NCI-H748 treated with DMSO at 0.1 percent for 48 hours (cell line): Measurements from ENCODE around the gene TNFRSF12A.

Source experiments
- DNase-seq: peaks from one replicate; lab custom pipeline; 2025; lab: John Stamatoyannopoulos, UW

The TNFRSF12A gene

DNA sequence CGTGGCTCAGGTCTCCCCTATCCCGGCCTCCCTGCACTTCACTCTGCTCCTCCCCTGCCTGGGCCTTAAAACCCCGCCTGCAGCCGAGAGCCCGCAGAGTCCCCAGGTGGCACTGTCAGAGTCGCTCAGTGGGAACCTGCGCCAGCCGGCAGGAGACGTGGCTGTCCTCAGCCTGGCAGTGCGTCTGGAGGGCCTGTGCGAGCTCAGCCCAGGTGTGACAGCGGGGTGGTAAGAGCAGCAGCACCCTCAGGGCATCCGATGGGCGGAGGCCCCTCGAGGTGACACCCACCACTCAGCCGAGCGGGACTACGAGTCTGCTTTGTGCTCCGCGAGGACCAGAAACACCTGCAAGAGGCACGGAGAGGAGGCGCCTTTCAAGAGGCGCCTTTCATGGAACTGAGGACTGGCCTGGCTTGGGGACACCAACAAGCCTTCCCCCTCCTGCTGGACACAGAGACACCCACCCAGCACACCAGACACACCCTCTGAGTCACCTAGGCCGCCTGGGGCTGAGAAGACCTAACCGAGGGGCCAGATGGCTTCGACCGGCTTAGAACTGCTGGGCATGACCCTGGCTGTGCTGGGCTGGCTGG is 7.2 kb upstream of the TNFRSF12A start, which contains the start of gene CLDN9:
Gene CLDN9, plus strand, starts transcription at position 96 of the 593 bp plus-strand sequence. Its CDS starts 440 bp downstream, at position 536.
- DNase-seq = no peak

DNA sequence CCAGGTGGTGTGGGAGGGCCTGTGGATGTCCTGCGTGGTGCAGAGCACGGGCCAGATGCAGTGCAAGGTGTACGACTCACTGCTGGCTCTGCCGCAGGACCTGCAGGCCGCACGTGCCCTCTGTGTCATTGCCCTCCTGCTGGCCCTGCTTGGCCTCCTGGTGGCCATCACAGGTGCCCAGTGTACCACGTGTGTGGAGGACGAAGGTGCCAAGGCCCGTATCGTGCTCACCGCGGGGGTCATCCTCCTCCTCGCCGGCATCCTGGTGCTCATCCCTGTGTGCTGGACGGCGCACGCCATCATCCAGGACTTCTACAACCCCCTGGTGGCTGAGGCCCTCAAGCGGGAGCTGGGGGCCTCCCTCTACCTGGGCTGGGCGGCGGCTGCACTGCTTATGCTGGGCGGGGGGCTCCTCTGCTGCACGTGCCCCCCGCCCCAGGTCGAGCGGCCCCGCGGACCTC is 6.6 kb upstream of the TNFRSF12A start:
- DNase-seq = no peak

DNA sequence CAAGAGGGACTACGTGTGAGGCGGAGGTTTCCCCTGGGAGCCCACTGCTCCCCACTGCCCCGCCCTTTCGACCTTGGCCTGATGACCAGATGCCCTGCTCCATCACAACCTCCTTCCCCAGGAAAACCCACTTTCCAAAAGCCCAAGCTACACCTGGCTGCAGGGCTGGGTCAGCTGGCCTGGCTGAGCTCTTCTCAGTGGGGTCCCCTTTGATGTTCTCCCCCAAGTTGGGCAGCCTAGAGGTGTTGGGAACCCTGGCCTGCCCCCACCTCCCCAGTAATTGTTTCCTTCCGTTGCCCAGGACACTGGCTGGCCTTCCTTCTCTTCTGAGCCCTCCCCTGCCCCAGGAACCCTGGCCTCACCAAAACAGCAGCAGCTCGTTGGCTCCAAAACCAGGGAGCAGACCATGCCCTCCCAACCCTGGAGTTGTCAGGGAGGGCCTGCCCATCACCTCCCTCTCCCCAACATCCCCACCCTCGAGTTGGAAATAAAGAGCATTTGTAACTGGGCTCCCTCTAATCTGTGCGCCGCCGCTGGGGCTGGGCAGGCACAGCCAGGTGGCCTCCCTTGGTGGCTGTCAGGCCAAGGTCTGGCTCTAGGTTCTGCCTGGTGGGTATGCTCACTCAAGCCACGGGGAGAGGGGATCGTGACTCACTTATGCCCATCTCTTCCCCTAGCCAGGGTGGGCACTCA is 6.0 kb upstream of the TNFRSF12A start:
- DNase-seq = no peak

DNA sequence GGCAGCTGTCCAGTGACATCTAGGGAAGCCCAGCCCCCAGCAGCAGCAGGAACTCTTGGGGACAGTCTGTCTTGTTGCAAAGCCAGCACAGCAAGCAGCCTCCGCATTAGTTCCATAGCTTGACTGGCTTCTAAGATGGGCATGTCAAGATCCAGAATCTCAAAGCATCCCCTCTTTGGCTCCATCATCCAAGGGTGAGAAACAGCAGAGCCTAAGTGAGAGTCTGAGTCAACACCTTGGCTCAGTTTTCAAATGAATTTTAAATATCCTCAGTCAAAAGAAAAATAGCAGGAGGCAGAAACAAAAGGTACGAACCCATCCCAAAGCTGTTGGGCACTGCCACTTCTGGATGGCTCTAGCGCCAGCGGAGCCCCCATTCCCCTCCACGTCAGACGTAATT is 5.2 kb upstream of the TNFRSF12A start:
- no peak for DNase-seq

DNA sequence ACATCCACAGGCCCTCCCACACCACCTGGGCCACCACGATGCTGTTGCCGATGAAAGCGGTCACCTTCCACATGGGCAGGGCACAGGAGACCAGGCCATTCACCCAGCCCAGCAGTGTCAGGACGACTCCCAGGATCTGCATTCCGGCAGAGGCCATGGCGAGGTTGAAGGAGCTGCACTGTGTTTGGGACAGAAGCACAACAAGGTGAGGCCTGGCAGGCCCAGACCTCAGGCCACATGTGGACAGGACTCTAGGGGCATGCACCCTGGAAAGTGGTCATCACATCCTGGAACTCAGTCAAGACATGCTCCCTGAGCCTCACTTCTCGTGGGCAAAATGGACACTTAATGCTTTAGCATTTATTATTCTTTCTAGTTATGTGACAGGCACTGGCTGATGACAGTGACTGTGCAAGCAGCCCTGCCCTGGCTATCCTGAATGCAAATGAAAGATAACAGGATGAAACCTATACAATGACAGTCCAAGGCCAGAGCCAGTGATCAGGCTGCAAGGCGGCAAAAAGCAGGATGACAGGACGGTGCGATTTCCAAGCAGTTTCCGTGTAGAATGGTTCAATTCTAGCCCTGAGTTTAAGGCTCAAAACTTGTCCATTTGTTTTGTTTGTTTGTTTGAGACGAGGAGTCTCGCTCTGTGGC is 4.2 kb upstream of the TNFRSF12A start:
- DNase-seq = no peak

DNA sequence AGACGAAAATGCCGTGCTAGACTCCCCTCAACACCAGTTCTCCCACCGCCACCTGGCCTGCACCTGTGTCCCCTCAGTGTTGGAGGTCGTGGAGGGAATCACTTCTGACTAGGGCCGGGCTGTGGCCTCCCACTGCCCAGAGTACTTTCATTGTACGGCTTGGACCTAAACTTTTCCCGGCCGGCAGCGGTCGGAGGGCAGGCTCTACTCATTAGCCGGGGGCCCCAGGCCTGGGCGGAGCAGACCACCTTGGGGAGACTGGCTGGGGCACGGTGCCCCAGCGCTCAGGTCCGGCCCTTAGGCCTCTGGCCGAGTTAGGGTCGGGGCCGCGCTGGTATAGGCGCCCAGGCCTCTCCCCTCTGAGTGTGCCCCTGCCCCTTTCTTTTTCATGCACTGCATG is 2.8 kb upstream of the TNFRSF12A start:
- no peak for DNase-seq

DNA sequence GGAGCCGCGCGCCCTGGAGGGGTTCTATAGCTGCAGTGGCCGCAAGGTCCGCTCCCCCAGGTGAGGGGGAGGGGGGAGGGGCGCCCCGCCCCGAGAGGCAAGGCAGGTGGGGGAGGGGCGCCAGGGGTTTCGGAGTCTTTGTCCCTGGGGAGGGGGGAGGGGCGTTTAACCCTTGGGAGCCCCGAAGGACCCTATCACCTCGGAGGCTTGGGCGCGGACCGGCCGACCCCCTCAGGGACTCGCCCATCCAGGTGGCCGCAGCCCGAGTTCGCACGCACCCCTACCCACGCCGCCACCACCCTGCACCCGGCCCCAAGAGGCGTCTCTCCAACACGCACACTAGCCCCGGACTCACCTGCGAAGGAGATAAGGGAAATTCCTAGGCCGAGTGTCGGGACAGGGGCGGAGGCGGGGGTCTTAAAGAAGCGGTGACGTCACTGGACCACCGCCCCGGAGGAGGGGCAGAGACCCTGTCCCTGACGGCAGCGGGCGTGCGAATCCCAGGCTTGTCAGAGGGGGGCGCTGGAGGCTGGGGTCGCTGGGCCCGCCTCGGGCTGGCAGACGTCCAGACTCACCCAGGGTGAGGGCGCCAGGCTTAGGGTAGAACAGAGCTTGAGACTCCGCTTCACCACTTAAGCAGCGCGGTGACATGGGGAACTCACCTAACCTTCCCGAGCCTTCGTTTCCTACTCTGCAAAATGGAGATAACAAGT is 2.2 kb upstream of the TNFRSF12A start, which contains the start of gene CLDN6:
Gene CLDN6, minus strand, starts transcription at position 390 of the 713 bp plus-strand sequence. CDS start 2,162 bp downstream, outside the sequence.
- DNase-seq = no peak

DNA sequence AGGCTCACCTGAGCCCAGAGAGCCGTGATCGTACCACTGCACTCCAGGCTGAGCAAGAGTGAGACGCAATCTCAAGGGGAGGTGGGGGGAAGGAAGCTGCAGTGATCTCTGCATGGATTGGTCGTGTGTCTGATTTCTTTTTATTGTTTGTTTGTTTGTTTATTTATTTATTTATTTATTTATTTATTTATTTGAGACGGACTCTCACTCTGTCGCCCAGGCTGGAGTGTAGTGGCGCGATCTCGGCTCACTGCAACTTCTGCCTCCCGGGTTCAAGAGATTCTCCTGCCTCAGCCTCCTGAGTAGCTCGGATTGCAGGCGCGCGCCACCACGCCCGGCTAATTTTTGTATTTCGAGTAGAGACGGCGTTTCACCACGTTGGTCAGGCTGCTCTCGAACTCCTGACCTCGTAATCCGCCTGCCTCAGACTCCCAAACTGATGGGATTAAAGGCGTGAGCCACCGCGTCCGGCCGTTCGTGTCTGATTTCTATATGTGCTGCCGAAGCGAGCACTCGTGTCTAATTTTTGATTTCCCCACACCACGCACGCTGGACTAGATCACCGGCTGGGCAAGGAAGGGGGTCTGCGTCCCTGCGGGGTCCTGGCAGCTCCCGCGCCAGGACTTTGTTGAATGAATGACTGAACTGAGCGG is 448 bp upstream of the TNFRSF12A start:
- DNase-seq = no peak

DNA sequence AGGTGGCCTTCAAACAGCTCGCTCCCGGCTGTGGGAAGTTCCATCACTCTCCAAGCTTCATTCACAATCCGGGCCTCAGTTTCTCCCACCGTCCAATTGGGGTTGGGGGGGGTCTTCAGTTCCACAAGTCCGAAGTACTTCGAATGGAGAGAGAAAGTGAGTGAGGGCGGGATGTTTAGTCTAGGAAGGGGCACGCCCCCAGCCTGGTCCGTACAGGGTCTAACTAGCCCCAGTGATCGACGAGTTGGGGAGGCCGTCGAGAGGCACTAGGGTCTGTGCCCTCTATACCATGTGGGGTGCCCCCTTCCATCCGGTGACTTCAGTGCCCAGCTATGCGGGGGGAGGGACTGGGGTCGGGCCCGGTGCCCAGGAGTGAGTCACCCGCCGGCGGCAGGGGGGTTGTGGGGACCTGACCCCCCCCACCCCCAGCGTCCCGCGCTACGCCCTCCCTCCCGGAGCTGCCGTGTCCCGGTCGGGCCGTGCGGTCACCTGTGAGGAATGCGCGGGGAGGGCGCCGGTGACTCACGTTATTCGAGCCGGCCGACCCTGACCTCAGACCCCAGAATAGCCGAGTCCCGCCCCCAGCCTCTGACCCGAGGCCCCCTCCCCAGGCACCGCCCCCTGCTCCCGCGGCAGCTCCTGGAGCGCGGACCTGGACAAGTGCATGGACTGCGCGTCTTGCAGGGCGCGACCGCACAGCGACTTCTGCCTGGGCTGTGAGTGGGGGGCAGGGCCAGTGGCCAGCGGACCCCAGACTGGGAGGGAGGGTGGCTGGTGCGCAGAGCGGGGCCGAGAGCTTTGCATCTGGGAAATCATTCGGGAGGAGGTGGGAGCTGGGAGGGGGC is 658 bp downstream of the TNFRSF12A start:
- DNase-seq = no peak

DNA sequence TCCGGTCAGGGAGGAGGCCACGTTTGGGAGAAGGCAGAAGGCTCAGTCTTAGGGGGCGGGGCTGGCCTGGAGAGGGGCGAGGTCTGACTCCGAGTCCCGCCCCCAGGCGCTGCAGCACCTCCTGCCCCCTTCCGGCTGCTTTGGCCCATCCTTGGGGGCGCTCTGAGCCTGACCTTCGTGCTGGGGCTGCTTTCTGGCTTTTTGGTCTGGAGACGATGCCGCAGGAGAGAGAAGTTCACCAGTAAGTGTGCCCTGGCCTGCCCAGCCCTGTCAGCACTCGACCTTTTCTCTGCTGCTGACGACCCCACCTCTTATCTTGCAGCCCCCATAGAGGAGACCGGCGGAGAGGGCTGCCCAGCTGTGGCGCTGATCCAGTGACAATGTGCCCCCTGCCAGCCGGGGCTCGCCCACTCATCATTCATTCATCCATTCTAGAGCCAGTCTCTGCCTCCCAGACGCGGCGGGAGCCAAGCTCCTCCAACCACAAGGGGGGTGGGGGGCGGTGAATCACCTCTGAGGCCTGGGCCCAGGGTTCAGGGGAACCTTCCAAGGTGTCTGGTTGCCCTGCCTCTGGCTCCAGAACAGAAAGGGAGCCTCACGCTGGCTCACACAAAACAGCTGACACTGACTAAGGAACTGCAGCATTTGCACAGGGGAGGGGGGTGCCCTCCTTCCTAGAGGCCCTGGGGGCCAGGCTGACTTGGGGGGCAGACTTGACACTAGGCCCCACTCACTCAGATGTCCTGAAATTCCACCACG is 1.5 kb downstream of the TNFRSF12A start:
- peak; percentile 14 for DNase-seq

DNA sequence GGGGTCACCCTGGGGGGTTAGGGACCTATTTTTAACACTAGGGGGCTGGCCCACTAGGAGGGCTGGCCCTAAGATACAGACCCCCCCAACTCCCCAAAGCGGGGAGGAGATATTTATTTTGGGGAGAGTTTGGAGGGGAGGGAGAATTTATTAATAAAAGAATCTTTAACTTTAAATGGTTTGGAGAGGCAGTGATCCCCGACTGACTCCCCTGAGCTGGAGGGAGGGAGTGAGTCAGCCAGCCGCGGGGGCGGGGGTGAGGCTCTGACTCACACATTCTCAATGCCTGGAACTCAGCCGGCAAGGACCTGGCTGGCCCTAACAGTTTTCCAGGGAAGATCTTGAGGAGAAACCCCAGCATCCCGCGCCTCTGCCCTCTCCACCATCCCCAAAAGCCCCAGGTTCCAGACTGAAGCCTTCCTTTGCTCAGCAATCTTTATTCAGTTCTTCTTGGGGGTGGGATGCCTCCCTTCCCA is 2.1 kb downstream of the TNFRSF12A start:
- DNase-seq = no peak

DNA sequence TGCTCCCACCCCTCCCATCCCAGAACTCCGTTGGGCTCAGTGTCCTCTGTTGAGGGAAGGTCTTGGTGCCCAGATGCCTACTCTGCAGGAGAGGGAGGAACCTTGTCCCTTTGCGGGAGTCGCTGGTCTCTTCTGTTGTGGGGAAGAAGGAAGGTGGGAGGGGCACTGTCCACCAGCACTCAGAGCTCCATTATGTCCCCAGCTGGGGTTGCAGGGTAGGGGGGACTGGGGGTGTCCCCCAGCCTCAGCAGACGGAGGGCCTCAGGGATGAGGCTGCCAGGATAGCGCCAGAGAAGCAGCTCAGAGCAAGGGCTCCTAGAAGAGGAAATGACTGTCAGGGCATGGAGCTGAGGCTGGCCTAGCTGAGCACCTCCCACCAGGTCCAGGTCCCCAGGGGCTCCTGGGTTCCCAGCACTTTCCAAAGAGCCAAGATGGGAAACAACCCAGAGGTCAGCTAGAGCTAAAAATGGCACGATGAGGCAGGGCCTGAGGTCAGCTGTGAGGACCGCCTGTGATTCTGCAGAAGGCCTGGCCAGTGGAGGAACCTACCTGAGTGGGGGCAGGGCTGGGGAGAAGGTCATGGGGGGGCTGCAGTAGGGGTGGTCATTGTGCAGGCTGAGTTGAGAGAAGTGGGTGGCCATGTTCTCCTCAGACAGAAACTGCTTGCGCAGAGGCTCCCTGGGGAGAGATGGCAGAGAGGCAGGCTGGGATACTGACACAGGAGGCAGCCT is 2.7 kb downstream of the TNFRSF12A start:
- no peak for DNase-seq

DNA sequence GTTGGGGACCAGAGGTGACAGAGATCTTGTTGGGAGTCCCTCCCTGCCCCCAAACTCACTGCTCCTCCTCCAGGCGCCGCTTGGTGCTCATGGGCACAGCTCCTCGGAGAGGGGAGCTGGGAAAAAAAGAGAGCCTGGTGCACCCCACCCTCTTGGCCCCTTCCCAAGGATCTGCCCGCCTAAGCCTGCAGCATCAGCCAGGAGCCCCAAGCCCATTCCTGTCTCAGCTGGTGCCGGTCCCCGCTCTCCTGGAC is 3.2 kb downstream of the TNFRSF12A start:
- no peak for DNase-seq

DNA sequence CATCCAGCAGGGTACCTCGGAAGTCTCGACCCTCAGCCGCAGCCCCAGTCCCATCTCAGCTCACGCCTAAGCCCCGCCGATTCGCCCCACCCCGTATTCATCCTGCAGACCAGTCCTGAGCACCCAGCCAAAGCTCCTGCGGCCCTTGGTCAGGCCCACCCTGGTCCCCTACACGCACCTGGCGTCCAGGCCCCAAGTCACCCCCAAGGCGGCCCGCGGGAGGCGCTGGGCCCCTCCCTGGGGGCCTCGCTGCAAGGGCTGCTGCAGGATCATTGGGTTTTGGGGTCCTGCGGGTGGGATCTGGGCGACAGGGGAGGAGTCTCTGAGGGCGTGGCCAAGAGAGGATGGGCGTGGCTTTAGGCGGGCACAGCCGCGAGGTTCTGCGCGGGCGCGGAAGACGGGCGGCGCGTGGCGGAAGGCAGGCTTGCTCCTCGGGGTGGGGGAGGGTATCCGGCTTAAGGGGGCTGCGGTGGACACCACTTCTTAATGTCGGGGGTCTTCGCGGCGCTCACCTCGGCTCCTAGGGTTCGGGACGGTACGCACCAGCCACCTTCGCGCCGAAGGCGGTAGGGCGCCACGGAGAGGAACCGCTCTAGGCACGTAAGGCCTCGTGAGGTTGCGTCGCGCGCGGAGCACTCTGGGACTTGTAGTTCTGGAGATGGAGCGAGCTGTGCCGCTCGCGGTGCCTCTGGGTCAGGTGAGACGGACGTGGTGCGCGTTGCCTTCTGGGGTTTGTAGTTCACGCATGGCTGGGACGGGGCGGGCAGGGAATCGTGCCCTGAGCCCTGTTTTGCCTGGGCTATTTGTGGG is 3.7 kb downstream of the TNFRSF12A start, which contains the start of the genes HCFC1R1 and THOC6:
Gene HCFC1R1, minus strand, starts transcription at position 274 of the 810 bp plus-strand sequence. Its CDS starts 1 bp downstream, at position 273.
Gene THOC6, plus strand, starts transcription at position 367 of the 810 bp plus-strand sequence. Its CDS starts 292 bp downstream, at position 659.
- peak; percentile 74 for DNase-seq

DNA sequence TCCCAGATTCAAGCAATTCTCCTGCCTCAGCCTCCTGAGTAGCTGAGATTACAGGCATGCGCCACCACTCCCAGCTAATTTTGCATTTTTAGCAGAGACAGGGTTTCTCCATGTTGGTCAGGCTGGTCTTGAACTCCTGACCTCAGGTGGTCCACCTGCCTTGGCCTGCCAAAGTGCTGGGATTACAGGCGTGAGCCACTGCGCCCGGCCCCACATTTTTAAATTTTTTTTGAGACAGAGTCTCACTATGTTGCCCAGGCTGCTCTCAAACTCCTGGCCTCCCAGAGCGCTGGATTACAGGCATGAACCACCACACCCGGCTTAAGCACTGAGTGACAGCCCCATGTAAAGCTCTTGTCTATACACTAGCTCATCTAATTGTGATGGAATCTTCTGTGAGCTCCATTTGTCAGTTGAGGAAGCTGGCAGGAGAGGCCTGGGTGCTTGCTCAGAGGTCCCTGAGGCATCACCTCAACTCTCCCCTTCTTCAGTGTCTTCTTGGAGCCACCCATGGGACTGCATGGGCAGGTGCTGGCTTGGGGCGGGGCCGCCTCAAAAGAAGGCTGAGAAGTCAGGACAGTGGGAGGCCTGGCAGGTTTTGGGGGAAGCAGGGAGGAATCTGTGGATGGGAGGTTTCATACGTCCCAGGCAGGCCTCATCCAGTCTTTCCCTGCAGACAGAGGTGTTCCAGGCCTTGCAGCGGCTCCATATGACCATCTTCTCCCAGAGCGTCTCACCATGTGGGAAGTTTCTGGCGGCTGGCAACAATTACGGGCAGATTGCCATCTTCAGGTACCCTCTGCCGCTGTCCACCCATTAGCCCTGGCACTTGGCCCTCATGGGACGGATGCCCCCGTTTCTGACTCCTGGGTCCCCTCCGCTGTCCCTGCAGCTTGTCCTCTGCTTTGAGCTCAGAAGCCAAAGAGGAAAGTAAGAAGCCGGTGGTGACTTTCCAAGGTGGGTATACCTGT is 5.1 kb downstream of the TNFRSF12A start:
- DNase-seq = no peak

DNA sequence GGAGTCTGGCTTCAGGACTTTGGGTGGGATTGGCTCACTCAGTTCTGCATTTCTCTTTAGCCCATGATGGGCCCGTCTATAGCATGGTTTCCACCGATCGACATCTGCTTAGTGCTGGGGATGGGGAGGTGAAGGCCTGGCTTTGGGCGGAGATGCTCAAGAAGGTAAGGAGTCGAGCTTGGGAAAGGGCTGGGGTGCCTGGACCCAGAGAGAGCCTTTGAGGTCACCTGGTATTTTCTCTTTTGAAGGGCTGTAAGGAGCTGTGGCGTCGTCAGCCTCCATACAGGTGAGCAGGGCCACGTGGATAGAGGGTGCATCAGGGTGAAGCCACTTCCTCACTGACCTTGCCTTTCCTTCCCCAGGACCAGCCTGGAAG is 5.8 kb downstream of the TNFRSF12A start:
- no peak for DNase-seq
